Activated CD4-positive, alpha-beta T cell treated with anti-CD3 and anti-CD28 coated beads for 24 hours (primary cell): Measurements from ENCODE around the gene REC8.
"Not testable (repeated sequence)": the region's sequence is repeated elsewhere in the genome, so short reads cannot be mapped to it uniquely, and the experiment has no call there.

Experiments used
- DNase-seq, 2 donors: peaks; one replicate each; pipeline ENCODE4 v3.0.0-alpha.2; 2020; ENCODE audit warnings: low read depth in 2 of 2

Gene REC8

DNA sequence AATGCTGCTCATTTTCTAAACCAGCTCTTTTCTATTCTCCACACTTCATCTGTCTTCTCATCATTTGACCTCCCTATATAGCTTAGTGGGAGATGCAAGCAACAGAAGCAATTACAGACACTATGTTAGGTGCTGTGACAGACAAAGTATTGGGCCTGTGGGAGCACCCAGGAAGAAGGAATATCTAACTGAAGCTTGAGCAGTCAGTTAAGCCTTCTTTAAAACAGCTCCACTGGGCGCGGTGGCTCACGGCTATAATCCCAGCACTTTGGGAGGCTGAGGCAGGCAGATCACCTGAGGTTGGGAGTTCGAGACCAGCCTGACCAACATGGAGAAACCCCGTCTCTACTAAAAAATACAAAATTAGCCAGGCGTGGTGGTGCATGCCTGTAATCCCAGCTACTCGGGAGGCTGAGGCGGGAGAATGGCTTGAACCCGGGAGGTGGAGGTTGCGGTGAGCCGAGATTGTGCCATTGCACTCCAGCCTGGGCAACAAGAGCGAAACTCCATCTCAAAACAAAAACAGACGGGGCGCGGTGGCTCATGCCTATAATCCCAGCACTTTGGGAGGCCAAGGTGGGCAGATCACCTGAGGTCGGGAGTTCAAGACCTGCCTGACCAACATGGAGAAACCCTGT lies 31.5 kb downstream of the REC8 start:
- not testable (repeated sequence) for DNase-seq

- DNase-seq = no peak
These were observed 32.6 kb downstream of the REC8 start for GRCh38 chr14:24204163-24205146.

DNA sequence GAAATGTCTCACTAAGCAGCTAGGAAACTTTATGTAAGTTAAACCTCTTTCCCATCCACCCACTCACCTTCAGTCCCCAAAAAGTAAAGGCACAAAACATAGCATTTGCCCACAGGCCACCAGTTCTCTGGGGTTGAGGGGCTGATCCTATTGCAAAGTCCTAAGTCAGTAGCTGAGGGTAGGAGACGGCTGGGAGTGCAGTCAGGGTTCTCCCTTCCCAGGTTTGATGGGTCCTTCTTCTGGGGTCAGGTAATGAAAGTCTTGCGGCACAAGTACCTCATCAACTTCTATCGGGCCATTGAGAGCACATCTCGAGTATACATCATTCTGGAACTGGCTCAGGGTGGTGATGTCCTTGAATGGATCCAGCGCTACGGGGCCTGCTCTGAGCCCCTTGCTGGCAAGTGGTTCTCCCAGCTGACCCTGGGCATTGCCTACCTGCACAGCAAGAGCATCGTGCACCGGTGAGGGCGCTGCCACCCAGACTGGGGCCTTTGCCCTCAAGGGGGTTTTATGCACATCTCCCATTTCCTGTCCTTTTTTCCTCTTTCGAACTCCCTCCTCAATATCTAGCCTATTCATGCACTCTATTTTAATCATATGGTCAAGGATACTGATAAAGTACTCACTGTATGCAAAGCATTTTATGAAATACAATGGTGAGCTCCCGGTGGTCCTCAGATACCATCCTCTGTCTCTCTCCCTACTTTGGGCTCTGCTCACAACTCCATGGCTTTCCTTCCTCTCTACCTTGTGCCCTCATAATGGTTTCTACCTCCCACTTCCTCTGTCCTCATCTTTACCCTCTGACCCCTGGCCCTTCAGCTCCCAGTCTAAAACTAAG lies 34.6 kb downstream of the REC8 start:
- DNase-seq = no peak

GRCh38 chr14:24207104-24207551 lies 35.2 kb downstream of the REC8 start:
- no peak for DNase-seq

GRCh38 chr14:24207625-24208024 lies 35.7 kb downstream of the REC8 start:
- no peak for DNase-seq

DNA sequence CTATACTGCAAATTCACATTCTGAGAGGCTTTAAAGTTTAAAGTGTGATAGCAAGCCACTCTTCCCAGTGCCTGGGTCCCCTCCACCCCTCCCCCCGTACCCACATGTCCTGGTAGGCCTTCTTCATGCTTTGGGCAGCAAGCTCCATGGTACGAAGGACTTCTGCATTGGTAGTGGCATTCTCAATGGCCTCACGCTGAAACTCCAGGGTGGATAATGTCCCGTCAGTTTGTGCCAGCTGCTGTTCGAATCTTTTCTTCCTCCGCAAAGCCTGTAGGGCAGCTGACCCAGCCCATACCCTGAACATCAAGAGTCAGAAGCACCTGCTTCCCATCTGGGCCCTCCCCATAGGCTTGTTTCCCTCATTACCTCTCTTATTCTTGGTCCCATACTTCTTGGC lies 39.4 kb downstream of the REC8 start:
- DNase-seq = no peak

GRCh38 chr14:24212924-24213865 lies 41.3 kb downstream of the REC8 start, which contains the start of gene CHMP4A:
CHMP4A (minus strand) TSS chr14:24213488; CDS start chr14:24213439, 49 bp downstream.
- DNase-seq = peak; percentile 91 to 94

DNA sequence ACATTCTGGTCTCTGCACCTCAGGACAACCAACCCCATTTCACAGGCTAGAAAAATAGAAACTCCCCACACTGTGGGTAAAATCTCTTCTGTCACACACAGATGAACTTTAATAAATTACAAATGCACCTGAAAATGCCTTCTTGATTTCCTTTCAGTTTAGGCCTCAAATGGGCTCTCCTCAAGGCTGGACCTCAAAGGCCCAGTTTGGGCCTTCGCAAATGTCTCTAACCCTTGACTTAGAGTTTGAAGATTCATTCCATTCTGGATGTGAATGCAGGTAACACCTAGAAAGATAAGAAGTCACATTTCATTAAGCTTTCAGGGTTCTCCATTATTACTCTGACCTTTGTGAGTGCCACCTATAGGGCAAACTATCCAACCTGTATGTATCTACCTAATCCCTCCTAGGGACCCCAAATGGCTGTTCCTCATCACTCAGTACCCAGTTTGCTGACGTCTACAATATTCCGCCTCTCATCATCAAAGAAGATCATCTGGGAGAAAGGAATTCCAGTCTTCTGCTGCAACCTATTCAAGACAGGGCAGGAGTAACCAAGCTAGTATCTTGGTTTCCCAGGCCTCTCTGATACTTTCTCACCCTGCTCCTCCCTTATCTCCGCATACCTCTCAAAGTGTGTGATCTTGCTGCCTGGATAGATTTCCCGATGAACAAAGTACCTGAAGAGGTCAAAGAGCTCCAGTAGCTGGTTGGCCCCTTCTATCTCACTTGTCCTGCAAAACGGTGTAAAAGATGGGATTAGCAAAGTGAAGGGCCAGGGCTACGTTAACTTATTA lies 42.2 kb downstream of the REC8 start:
- no peak for DNase-seq

DNA sequence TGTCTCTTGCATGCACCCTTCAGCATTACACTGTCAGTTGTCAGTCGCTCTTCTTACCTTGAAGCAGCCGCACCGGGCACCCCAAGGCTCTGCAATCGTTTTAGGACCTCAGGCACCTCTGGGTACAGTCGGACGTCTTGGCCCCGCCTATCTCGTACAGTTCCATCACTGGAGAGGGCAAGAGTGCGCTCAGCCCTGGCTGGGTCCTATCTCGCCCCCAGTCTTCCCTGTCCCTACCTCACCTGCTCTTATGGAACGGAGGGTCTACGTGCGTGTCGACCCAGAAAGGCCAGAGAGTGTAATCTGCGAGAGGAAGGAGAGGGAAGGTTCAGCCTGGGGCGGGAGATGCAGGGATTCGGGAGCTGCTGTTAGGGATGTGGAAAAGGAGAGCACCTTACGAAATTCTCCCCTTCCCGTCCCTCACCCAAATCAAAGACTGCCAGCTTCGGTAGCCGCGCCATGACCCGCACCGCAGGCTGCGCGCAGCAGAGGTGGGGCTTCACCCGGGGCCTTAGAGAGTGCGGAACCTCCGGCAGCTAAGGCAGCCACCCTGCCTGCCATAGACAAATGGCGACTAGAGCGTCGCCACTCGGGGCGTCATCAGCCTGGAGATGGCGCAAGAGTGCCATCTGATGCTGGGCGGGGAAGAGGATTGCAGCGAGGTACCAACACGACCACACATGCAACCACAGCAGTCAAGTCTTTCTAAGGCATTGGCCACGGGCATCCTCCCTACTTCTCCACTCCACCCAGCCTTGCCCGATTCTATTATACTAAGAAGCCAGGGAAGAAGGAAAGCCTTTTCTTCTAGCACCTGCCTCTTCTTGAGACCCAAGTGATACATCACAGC lies 43.8 kb downstream of the REC8 start, which contains the start of gene MDP1:
MDP1 (minus strand) TSS at position 572 of the 850 bp plus-strand sequence; CDS start at position 461, 111 bp downstream.
- DNase-seq = peak; percentile 69 to 74

GRCh38 chr14:24216345-24216699 lies 44.4 kb downstream of the REC8 start:
- no peak for DNase-seq

DNA sequence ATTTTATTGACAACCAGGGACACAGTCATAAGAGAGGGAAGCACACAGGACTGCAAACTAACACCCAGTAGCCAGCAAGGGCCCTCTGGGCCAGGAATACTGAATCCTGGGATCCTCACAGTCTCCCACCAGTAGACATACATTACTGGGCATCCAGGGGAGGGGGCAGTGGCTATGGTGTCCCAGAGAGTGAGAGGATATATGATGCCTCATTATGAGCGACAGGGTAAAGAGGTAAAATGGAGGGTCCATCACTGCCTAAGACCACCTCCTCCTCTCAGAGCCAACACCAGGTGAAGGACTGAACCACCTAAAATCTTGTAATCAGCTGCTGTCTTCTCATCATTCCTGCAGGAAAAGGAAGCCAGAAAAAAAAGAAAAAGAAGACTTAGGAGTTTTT lies 45.0 kb downstream of the REC8 start:
- DNase-seq = not testable (repeated sequence)

- DNase-seq = no peak
These were observed 47.2 kb downstream of the REC8 start for GRCh38 chr14:24219080-24219479.

- DNase-seq = no peak
These were observed 47.6 kb downstream of the REC8 start for GRCh38 chr14:24219521-24219920.

DNA sequence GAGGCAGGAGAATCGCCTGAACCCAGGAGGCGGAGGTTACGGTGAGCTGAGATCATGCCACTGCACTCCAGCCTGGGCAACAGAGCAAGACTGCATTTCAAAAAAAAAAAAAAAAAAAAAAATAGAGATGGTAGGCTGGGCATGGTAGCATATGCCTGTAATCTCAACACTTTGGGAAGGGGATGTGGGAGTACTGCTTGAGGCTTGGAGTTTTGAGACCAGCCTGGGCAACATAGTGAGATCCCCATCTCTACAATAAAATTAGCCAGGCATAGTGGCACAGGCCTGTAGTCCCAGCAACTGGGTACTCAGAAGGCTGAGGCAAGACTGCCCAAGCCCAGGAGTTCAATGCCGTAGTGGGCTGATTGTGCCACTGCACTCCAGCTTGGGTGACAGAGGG lies 51.1 kb downstream of the REC8 start:
- not testable (repeated sequence) for DNase-seq

GRCh38 chr14:24224618-24225071 lies 52.8 kb downstream of the REC8 start:
- DNase-seq = no peak

DNA sequence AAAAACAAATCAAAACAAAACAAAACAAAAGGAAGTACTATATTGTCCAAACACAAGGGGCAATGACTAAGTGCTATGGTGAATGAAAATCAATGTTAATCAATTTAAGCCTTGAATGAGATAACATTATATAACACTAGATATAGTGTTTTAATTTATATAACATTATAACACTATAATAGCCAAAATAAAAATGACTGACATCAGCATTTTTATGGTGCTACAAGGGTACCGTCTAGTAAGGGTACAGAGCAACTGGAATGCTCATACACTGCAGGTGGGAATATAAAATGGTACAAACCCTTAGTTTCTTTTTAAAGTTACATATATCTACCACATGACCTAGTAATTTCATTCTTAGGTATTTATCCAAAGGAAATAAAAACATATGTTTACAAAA lies 54.6 kb downstream of the REC8 start:
- DNase-seq = no peak

- no peak for DNase-seq
These were observed 57.0 kb downstream of the REC8 start for GRCh38 chr14:24228902-24229301.
